Measurements from ENCODE around the gene AKAP3. TPM values are rescaled to one million over a fixed set of nuclear protein-coding genes. Genes with fewer than 3 reads are reported as not detected.

Gene AKAP3
- total and polyA plus RNA-seq, 2 donors (not counting 3 experiments of a cell fraction or from before 2014, with no cell fraction given) = 0.18 to 0.62 TPM

GRCh38 chr12:4665236-4665635, 16.4 kb upstream of the AKAP3 start:
- Histone ChIP-seq H2AFZ (ENCODE audit: low read depth, low read length) (no peak overlapping the region), H3K9me3 (replicated peaks; ENCODE audit: control insufficient read depth, insufficient read depth, low read length) (no peaks in the 10 kb centered on the region), H3K9me1 (replicated peaks; ENCODE audit: control insufficient read depth, extremely low read depth, insufficient read depth, low read length) (no peaks in the 10 kb centered on the region), H3K4me1 (ENCODE audit: control insufficient read depth, extremely low read depth, insufficient read depth, low read length) (no peaks in the 10 kb centered on the region), H3K4me3 (replicated peaks in 1 of 3; ENCODE audit: insufficient read depth in 1 of 3, low read depth in 1 of 3, low read length in 3 of 3) (no peak overlapping the region), H3K9ac (replicated peaks; ENCODE audit: extremely low read depth, insufficient read depth, low read length) (no peak overlapping the region), H3K27ac (ENCODE audit: insufficient read depth, low read depth, low read length) (no peak overlapping the region), H3K79me2 (ENCODE audit: control insufficient read depth, insufficient read depth, low read length) (no peaks in the 10 kb centered on the region), H3K36me3 (ENCODE audit: control insufficient read depth in 2 of 2, extremely low read depth in 1 of 2, insufficient read depth in 2 of 2, low read length in 2 of 2) (peaks cover 26 to 34% of the 10 kb centered on the region in 2 experiments), H4K20me1 (replicated peaks; ENCODE audit: control insufficient read depth, extremely low read depth, insufficient read depth, low read length) (peaks cover 2% of the 10 kb centered on the region), H3K27me3 (ENCODE audit: control insufficient read depth in 2 of 2, insufficient read depth in 2 of 2, low read length in 2 of 2) (no peaks in the 10 kb centered on the region), H3K4me2 (ENCODE audit: insufficient read depth, low read length) (no peak overlapping the region)
- no peak for FAIRE-seq
- DNase-seq (ENCODE audit: low read depth, low spot score) = no peak
- TF ChIP-seq GATA2 (IDR thresholded peaks at IDR 0.05; ENCODE audit: insufficient read depth, insufficient read length, low read depth, low read length) (no peak), CTCF (IDR thresholded peaks at IDR 0.05; ENCODE audit: extremely low read depth in 1 of 2, insufficient read depth in 1 of 2, low read depth in 1 of 2, low read length in 2 of 2) (no peak), FOS (IDR thresholded peaks at IDR 0.05; ENCODE audit: borderline replicate concordance, insufficient read depth, low read length) (no peak), EZH2 (IDR thresholded peaks at IDR 0.05; ENCODE audit: borderline replicate concordance, low read depth, low read length, severe bottlenecking) (no peak), POLR2A (IDR thresholded peaks at IDR 0.05; ENCODE audit: low read depth, low read length) (no peak), JUN (IDR thresholded peaks at IDR 0.05; ENCODE audit: borderline replicate concordance, insufficient read depth, insufficient read length, low read depth) (no peak), MYC (IDR thresholded peaks at IDR 0.05; ENCODE audit: low read depth, low read length) (no peak), MAX (IDR thresholded peaks at IDR 0.05; ENCODE audit: insufficient read depth, insufficient read length) (no peak), POLR2AphosphoS5 (IDR thresholded peaks at IDR 0.05; ENCODE audit: insufficient read depth, low read depth, low read length) (no peak)
- intact Hi-C loops (cut with micrococcal nuclease) = no loop called here
- CTCF ChIA-PET = no interaction called here
- BruUV-seq (replicated peaks) = no TSS peak
- dilution Hi-C loops (cut with MboI; ENCODE audit: extremely low pct_ligation_motif_present, low sequenced_read_pairs) = no loop called here
- POLR2A ChIA-PET = no interaction called here
